Measurements from ENCODE around the gene BSDC1.

- TF ChIP-seq, protein P1, sequence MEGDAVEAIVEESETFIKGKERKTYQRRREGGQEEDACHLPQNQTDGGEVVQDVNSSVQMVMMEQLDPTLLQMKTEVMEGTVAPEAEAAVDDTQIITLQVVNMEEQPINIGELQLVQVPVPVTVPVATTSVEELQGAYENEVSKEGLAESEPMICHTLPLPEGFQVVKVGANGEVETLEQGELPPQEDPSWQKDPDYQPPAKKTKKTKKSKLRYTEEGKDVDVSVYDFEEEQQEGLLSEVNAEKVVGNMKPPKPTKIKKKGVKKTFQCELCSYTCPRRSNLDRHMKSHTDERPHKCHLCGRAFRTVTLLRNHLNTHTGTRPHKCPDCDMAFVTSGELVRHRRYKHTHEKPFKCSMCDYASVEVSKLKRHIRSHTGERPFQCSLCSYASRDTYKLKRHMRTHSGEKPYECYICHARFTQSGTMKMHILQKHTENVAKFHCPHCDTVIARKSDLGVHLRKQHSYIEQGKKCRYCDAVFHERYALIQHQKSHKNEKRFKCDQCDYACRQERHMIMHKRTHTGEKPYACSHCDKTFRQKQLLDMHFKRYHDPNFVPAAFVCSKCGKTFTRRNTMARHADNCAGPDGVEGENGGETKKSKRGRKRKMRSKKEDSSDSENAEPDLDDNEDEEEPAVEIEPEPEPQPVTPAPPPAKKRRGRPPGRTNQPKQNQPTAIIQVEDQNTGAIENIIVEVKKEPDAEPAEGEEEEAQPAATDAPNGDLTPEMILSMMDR (IDR thresholded peaks at IDR 0.05): no peak
- no peak for TF ChIP-seq POLR2A (IDR thresholded peaks at IDR 0.05)
Measured at GRCh38 chr1:32353431-32353830, 40.8 kb downstream of the BSDC1 start.
